ENCODE results near the gene SLC29A2.
"Not testable (repeated sequence)": the region's sequence is repeated elsewhere in the genome, so short reads cannot be mapped to it uniquely, and the experiment has no call there.

SLC29A2 gene

GRCh38 chr11:66384316-66384715 is 12.8 kb upstream of the SLC29A2 start:
- not testable (repeated sequence) for H2BK12ac ChIP-seq (ENCODE audit: low read length); H3K9me3 ChIP-seq (replicated peaks in 1 of 2; ENCODE audit: control insufficient read depth in 2 of 2, insufficient read depth in 1 of 2, low read depth in 1 of 2, low read length in 2 of 2); H2BK5ac ChIP-seq (ENCODE audit: low read length); H2AK5ac ChIP-seq (ENCODE audit: low read depth, low read length); H4K8ac ChIP-seq (ENCODE audit: low read depth, low read length); H2AFZ ChIP-seq (ENCODE audit: low read length); H3K79me1 ChIP-seq (ENCODE audit: low read depth, low read length); H2BK120ac ChIP-seq (ENCODE audit: low read depth, low read length); H2BK15ac ChIP-seq (ENCODE audit: low read length); H3K18ac ChIP-seq (ENCODE audit: low read length); H3K4me3 ChIP-seq (ENCODE audit: low read length in 2 of 2); DNase-seq (ENCODE audit: low spot score); H3K14ac ChIP-seq (ENCODE audit: low read length); H3K36me3 ChIP-seq (replicated peaks in 1 of 2; ENCODE audit: control insufficient read depth in 2 of 2, insufficient read depth in 2 of 2, low read length in 2 of 2); H3K4me1 ChIP-seq (ENCODE audit: control insufficient read depth in 2 of 2, insufficient read depth in 1 of 2, low read depth in 1 of 2, low read length in 2 of 2); H3K4ac ChIP-seq (ENCODE audit: low read length); H4K91ac ChIP-seq (ENCODE audit: low read depth, low read length, poor library complexity); H3K23ac ChIP-seq (ENCODE audit: low read depth, low read length, poor library complexity); H3K27ac ChIP-seq (replicated peaks; ENCODE audit: low read length); H3K4me2 ChIP-seq (ENCODE audit: insufficient read depth, low read length, poor library complexity, severe bottlenecking); H3K9ac ChIP-seq (ENCODE audit: low read depth, low read length, poor library complexity)
- no CpG with 5 or more reads among the region's 13 CpGs for WGBS, 2 donors (ENCODE audit: extremely low coverage in 2 of 2, insufficient read length in 2 of 2, insufficient replicate concordance in 1 of 2)
- H3K27me3 ChIP-seq (ENCODE audit: control insufficient read depth in 3 of 3, insufficient read depth in 3 of 3, low read depth in 1 of 3, low read length in 3 of 3) = peaks cover 0 to 11% (median 0%) of the 10 kb centered on the region in 3 experiments

GRCh38 chr11:66380264-66380663 is 8.7 kb upstream of the SLC29A2 start:
- DNase-seq (ENCODE audit: low spot score); H3K14ac ChIP-seq (ENCODE audit: low read length); H3K4ac ChIP-seq (ENCODE audit: low read length); H3K23ac ChIP-seq (ENCODE audit: low read depth, low read length, poor library complexity); H3K36me3 ChIP-seq (replicated peaks in 1 of 2; ENCODE audit: control insufficient read depth in 2 of 2, insufficient read depth in 2 of 2, low read length in 2 of 2); H3K4me1 ChIP-seq (ENCODE audit: control insufficient read depth in 2 of 2, insufficient read depth in 1 of 2, low read depth in 1 of 2, low read length in 2 of 2); H2BK12ac ChIP-seq (ENCODE audit: low read length); H3K27me3 ChIP-seq (ENCODE audit: control insufficient read depth in 3 of 3, insufficient read depth in 3 of 3, low read depth in 1 of 3, low read length in 3 of 3); H2BK15ac ChIP-seq (ENCODE audit: low read length); H3K9me3 ChIP-seq (replicated peaks in 1 of 2; ENCODE audit: control insufficient read depth in 2 of 2, insufficient read depth in 1 of 2, low read depth in 1 of 2, low read length in 2 of 2); H3K18ac ChIP-seq (ENCODE audit: low read length); H3K4me3 ChIP-seq (ENCODE audit: low read length in 2 of 2); H4K91ac ChIP-seq (ENCODE audit: low read depth, low read length, poor library complexity); H3K27ac ChIP-seq (replicated peaks; ENCODE audit: low read length); H2AK5ac ChIP-seq (ENCODE audit: low read depth, low read length); H4K8ac ChIP-seq (ENCODE audit: low read depth, low read length); H2BK5ac ChIP-seq (ENCODE audit: low read length); H3K4me2 ChIP-seq (ENCODE audit: insufficient read depth, low read length, poor library complexity, severe bottlenecking); H3K9ac ChIP-seq (ENCODE audit: low read depth, low read length, poor library complexity); H2BK120ac ChIP-seq (ENCODE audit: low read depth, low read length); H3K79me1 ChIP-seq (ENCODE audit: low read depth, low read length): not testable (repeated sequence)
- peak overlapping the region; percentile 8 for H2AFZ ChIP-seq (ENCODE audit: low read length)
- no CpG with 5 or more reads among the region's 7 CpGs for WGBS, 2 donors (ENCODE audit: extremely low coverage in 2 of 2, insufficient read length in 2 of 2, insufficient replicate concordance in 1 of 2)

GRCh38 chr11:66373690-66374287 is 2.2 kb upstream of the SLC29A2 start:
- H2BK120ac ChIP-seq (ENCODE audit: low read depth, low read length); H2BK5ac ChIP-seq (ENCODE audit: low read length); H3K18ac ChIP-seq (ENCODE audit: low read length); DNase-seq (ENCODE audit: low spot score); H2BK12ac ChIP-seq (ENCODE audit: low read length); H3K27me3 ChIP-seq (ENCODE audit: control insufficient read depth in 3 of 3, insufficient read depth in 3 of 3, low read depth in 1 of 3, low read length in 3 of 3); H4K8ac ChIP-seq (ENCODE audit: low read depth, low read length); H3K4me3 ChIP-seq (ENCODE audit: low read length in 2 of 2); H3K14ac ChIP-seq (ENCODE audit: low read length); H3K9me3 ChIP-seq (replicated peaks in 1 of 2; ENCODE audit: control insufficient read depth in 2 of 2, insufficient read depth in 1 of 2, low read depth in 1 of 2, low read length in 2 of 2); H2AK5ac ChIP-seq (ENCODE audit: low read depth, low read length); H3K23ac ChIP-seq (ENCODE audit: low read depth, low read length, poor library complexity); H3K4me2 ChIP-seq (ENCODE audit: insufficient read depth, low read length, poor library complexity, severe bottlenecking); H2BK15ac ChIP-seq (ENCODE audit: low read length); H3K4ac ChIP-seq (ENCODE audit: low read length); H3K79me1 ChIP-seq (ENCODE audit: low read depth, low read length); H3K27ac ChIP-seq (replicated peaks; ENCODE audit: low read length); H2AFZ ChIP-seq (ENCODE audit: low read length); H4K91ac ChIP-seq (ENCODE audit: low read depth, low read length, poor library complexity); H3K9ac ChIP-seq (ENCODE audit: low read depth, low read length, poor library complexity): not testable (repeated sequence)
- no CpG with 5 or more reads among the region's 9 CpGs for WGBS, 2 donors (ENCODE audit: extremely low coverage in 2 of 2, insufficient read length in 2 of 2, insufficient replicate concordance in 1 of 2)
- Histone ChIP-seq H3K4me1 (ENCODE audit: control insufficient read depth in 2 of 2, insufficient read depth in 1 of 2, low read depth in 1 of 2, low read length in 2 of 2) (peaks cover 10 to 18% of the 10 kb centered on the region in 2 donors), H3K36me3 (replicated peaks in 1 of 2; ENCODE audit: control insufficient read depth in 2 of 2, insufficient read depth in 2 of 2, low read length in 2 of 2) (peaks cover 0 to 10% of the 10 kb centered on the region in 2 donors)

- Histone ChIP-seq H2BK12ac (ENCODE audit: low read length) (no peak overlapping the region), H2BK5ac (ENCODE audit: low read length) (no peak overlapping the region), H3K23ac (ENCODE audit: low read depth, low read length, poor library complexity) (no peak overlapping the region), H3K27me3 (ENCODE audit: control insufficient read depth in 3 of 3, insufficient read depth in 3 of 3, low read depth in 1 of 3, low read length in 3 of 3) (no peaks in the 10 kb centered on the region), H3K9me3 (replicated peaks in 1 of 2; ENCODE audit: control insufficient read depth in 2 of 2, insufficient read depth in 1 of 2, low read depth in 1 of 2, low read length in 2 of 2) (no peaks in the 10 kb centered on the region), H3K4me3 (ENCODE audit: low read length in 2 of 2) (no peak overlapping the region), H2AFZ (ENCODE audit: low read length) (no peak overlapping the region), H3K4ac (ENCODE audit: low read length) (no peak overlapping the region), H3K36me3 (replicated peaks in 1 of 2; ENCODE audit: control insufficient read depth in 2 of 2, insufficient read depth in 2 of 2, low read length in 2 of 2) (peaks cover 0 to 15% of the 10 kb centered on the region in 2 donors), H2BK15ac (ENCODE audit: low read length) (no peak overlapping the region), H3K4me2 (ENCODE audit: insufficient read depth, low read length, poor library complexity, severe bottlenecking) (no peak overlapping the region), H4K91ac (ENCODE audit: low read depth, low read length, poor library complexity) (no peak overlapping the region), H2BK120ac (ENCODE audit: low read depth, low read length) (no peak overlapping the region), H3K4me1 (ENCODE audit: control insufficient read depth in 2 of 2, insufficient read depth in 1 of 2, low read depth in 1 of 2, low read length in 2 of 2) (peaks cover 10 to 18% of the 10 kb centered on the region in 2 donors), H3K14ac (ENCODE audit: low read length) (no peak overlapping the region), H3K79me1 (ENCODE audit: low read depth, low read length) (peaks cover 13% of the 10 kb centered on the region), H4K8ac (ENCODE audit: low read depth, low read length) (no peak overlapping the region), H3K27ac (replicated peaks; ENCODE audit: low read length) (no peak overlapping the region), H3K18ac (ENCODE audit: low read length) (no peak overlapping the region), H2AK5ac (ENCODE audit: low read depth, low read length) (no peak overlapping the region), H3K9ac (ENCODE audit: low read depth, low read length, poor library complexity) (no peak overlapping the region)
- DNase-seq (ENCODE audit: low spot score) = no peak
- WGBS, 2 donors (ENCODE audit: extremely low coverage in 2 of 2, insufficient read length in 2 of 2, insufficient replicate concordance in 1 of 2) = no CpG with 5 or more reads among the region's 5 CpGs
Observed at GRCh38 chr11:66373265-66373664, 1.7 kb upstream of the SLC29A2 start.

All from neuronal stem cell (in vitro differentiated cells).